H9 (cell line): ENCODE data around the gene UROS. TPM values are rescaled to one million over a fixed set of nuclear protein-coding genes. Genes with fewer than 3 reads are reported as not detected.

ENCODE experiments used
- DNase-seq: peaks from one replicate; pipeline ENCODE4 v3.0.0-alpha.2; 2017
- H2AFZ ChIP-seq: one replicate; pipeline ENCODE4 v1.6.1; 2013; ENCODE audit warnings: mild to moderate bottlenecking, low read length, control low read depth, moderate library complexity
- H2AK5ac ChIP-seq: 2 replicates; pipeline ENCODE4 v1.6.1; 2013; ENCODE audit warnings: low read length, control low read depth, mixed read lengths; ENCODE audit not compliant: insufficient read length
- H2BK120ac ChIP-seq: one replicate; pipeline ENCODE4 v1.6.1; 2013; ENCODE audit warnings: low read depth, mild to moderate bottlenecking, low read length, control low read depth, inconsistent platforms; ENCODE audit not compliant: poor library complexity, severe bottlenecking
- H2BK12ac ChIP-seq: 2 replicates; pipeline ENCODE4 v1.6.1; 2013; ENCODE audit warnings: low read length, control low read depth, mixed read lengths, low read depth; ENCODE audit not compliant: insufficient read length
- H2BK15ac ChIP-seq: 2 replicates; pipeline ENCODE4 v1.6.1; 2013; ENCODE audit warnings: low read depth, low read length, control low read depth
- H2BK20ac ChIP-seq: one replicate; pipeline ENCODE4 v1.6.1; 2013; ENCODE audit warnings: low read depth, mild to moderate bottlenecking, low read length, control low read depth, inconsistent platforms; ENCODE audit not compliant: poor library complexity, severe bottlenecking
- H2BK5ac ChIP-seq: 2 replicates; pipeline ENCODE4 v1.6.1; 2013; ENCODE audit warnings: low read length, control low read depth, mixed read lengths; ENCODE audit not compliant: insufficient read length
- H3K14ac ChIP-seq: 2 replicates; pipeline ENCODE4 v1.6.1; 2013; ENCODE audit warnings: low read length, control low read depth; ENCODE audit not compliant: insufficient read depth
- H3K18ac ChIP-seq: 2 replicates; pipeline ENCODE4 v1.6.1; 2013; ENCODE audit warnings: low read depth, mild to moderate bottlenecking, mixed read lengths, low read length, control low read depth; ENCODE audit not compliant: insufficient read length
- H3K23ac ChIP-seq: 2 replicates; pipeline ENCODE4 v1.6.1; 2013; ENCODE audit warnings: low read length, control low read depth, mixed read lengths, low read depth; ENCODE audit not compliant: insufficient read length
- H3K23me2 ChIP-seq: 2 replicates; pipeline ENCODE4 v1.6.1; 2013; ENCODE audit warnings: low read depth, mild to moderate bottlenecking, mixed read lengths, low read length, control low read depth; ENCODE audit not compliant: insufficient read length, poor library complexity, severe bottlenecking
- H3K27ac ChIP-seq: 2 replicates; pipeline ENCODE4 v1.5.1; 2013; ENCODE audit warnings: low read length, control low read depth, mixed read lengths, low read depth; ENCODE audit not compliant: insufficient read length
- H3K27me3 ChIP-seq: 2 replicates; pipeline ENCODE4 v1.6.1; 2013; ENCODE audit warnings: low read length, control low read depth, inconsistent platforms; ENCODE audit not compliant: insufficient read depth
- H3K4ac ChIP-seq: 2 replicates; pipeline ENCODE4 v1.6.1; 2013; ENCODE audit warnings: low read depth, mild to moderate bottlenecking, control low read depth, inconsistent platforms, low read length, moderate library complexity
- H3K4me1 ChIP-seq: 2 replicates; pipeline ENCODE4 v1.6.1; 2013; ENCODE audit warnings: low read length, control low read depth, inconsistent platforms; ENCODE audit not compliant: insufficient read depth
- H3K4me2 ChIP-seq: 2 replicates; pipeline ENCODE4 v1.6.1; 2013; ENCODE audit warnings: low read length, control low read depth, mixed read lengths; ENCODE audit not compliant: insufficient read length, insufficient read depth
- H3K56ac ChIP-seq: 2 replicates; pipeline ENCODE4 v1.6.1; 2013; ENCODE audit warnings: low read depth, mild to moderate bottlenecking, mixed read lengths, low read length, control low read depth; ENCODE audit not compliant: insufficient read length
- H3K79me1 ChIP-seq: 2 replicates; pipeline ENCODE4 v1.6.1; 2013; ENCODE audit warnings: low read depth, mild to moderate bottlenecking, moderate library complexity, low read length, control low read depth, inconsistent platforms; ENCODE audit not compliant: insufficient read depth, poor library complexity, severe bottlenecking
- H3K79me2 ChIP-seq: 2 replicates; pipeline ENCODE4 v1.6.1; 2013; ENCODE audit warnings: low read length, control low read depth, inconsistent platforms; ENCODE audit not compliant: insufficient read depth
- H3K9ac ChIP-seq: 2 replicates; pipeline ENCODE4 v1.6.1; 2013; ENCODE audit warnings: low read length, control low read depth, mixed read lengths; ENCODE audit not compliant: insufficient read length; ENCODE audit errors: extremely low read depth
- H3K9me3 ChIP-seq: one replicate; pipeline ENCODE4 v1.6.1; 2013; ENCODE audit warnings: low read depth, low read length, inconsistent platforms; ENCODE audit not compliant: control insufficient read depth
- H3T11ph ChIP-seq: one replicate; pipeline ENCODE4 v1.6.1; 2013; ENCODE audit warnings: mild to moderate bottlenecking, low read length, control low read depth, inconsistent platforms
- H4K20me1 ChIP-seq: one replicate; pipeline ENCODE4 v1.6.1; 2013; ENCODE audit not compliant: control insufficient read depth, insufficient read length, insufficient read depth
- H4K5ac ChIP-seq: 2 replicates; pipeline ENCODE4 v1.6.1; 2013; ENCODE audit warnings: low read depth, mild to moderate bottlenecking, mixed read lengths, low read length, control low read depth; ENCODE audit not compliant: insufficient read length
- H4K8ac ChIP-seq: replicated peaks from 2 replicates; pipeline ENCODE4 v1.6.1; 2013; ENCODE audit warnings: low read length, control low read depth, mixed read lengths, low read depth; ENCODE audit not compliant: insufficient read length
- H4K91ac ChIP-seq: 2 replicates; pipeline ENCODE4 v1.6.1; 2013; ENCODE audit warnings: low read depth, mild to moderate bottlenecking, moderate library complexity, mixed read lengths, low read length, control low read depth; ENCODE audit not compliant: insufficient read length
- H3K27ac Mint-ChIP-seq, 3 experiments: 2 replicates in 2 of 3; 3 replicates in 1 of 3; pipeline ENCODE4 v1.8.0; 2020 to 2021; ENCODE audit warnings: mixed read lengths in 3 of 3, mild to moderate bottlenecking in 1 of 3, moderate library complexity in 1 of 3
- H3K27me3 Mint-ChIP-seq: 2 replicates; pipeline ENCODE4 v1.8.0; 2021; ENCODE audit warnings: low read depth, mild to moderate bottlenecking, moderate library complexity, mixed read lengths
- H3K36me3 Mint-ChIP-seq, 3 experiments: 2 replicates in 2 of 3; 3 replicates in 1 of 3; pipeline ENCODE4 v1.8.0; 2020 to 2021; ENCODE audit warnings: low read depth in 3 of 3, mixed read lengths in 3 of 3; ENCODE audit not compliant: insufficient read depth in 1 of 3
- H3K4me1 Mint-ChIP-seq, 2 experiments: 2 replicates each; pipeline ENCODE4 v1.8.0; 2020; ENCODE audit warnings: mixed read lengths in 2 of 2
- H3K4me3 Mint-ChIP-seq, 2 experiments: 2 replicates in 1 of 2; 3 replicates in 1 of 2; pipeline ENCODE4 v1.8.0; 2020 to 2021; ENCODE audit warnings: mild to moderate bottlenecking in 2 of 2, mixed read lengths in 2 of 2, moderate library complexity in 1 of 2
- H3K9me3 Mint-ChIP-seq, 2 experiments: 2 replicates in 1 of 2; 3 replicates in 1 of 2; pipeline ENCODE4 v1.8.0; 2020; ENCODE audit warnings: mild to moderate bottlenecking in 2 of 2, mixed read lengths in 2 of 2, moderate library complexity in 1 of 2
- CTCF ChIP-seq: fragments of 200-600 bp; sonication (generic); conservative IDR thresholded peaks from 3 replicates; pipeline ENCODE4 v1.8.0; 2021; ENCODE audit warnings: antibody characterized with exemption, mild to moderate bottlenecking
- WGBS: extraction: QIAGEN DNeasy Blood & Tissue Kit; methylation state at CpG from one replicate; pipeline ENCODE4 v1.1.7; 2013; ENCODE audit warnings: missing lambda C conversion rate, low lambda C conversion rate, mixed read lengths; ENCODE audit not compliant: insufficient read length; ENCODE audit errors: extremely low coverage; 5-methylcytosine and 5-hydroxymethylcytosine counted together
- total RNA-seq: library from RNA; stranded (reverse); gene quantifications from 2 replicates; pipeline ENCODE4 v1.2.1, GENCODE V29; 2021

UROS gene
- total RNA-seq, 1 experiment from 2014 or later = 42.3 TPM

- H4K20me1 ChIP-seq = no peaks in the 10 kb centered on the region
- H3K4me3 Mint-ChIP-seq = no peak overlapping the region
- WGBS = no CpG with 5 or more reads among the region's 4 CpGs
Measured at GRCh38 chr10:125816548-125816947, 6.5 kb downstream of the UROS start.

More at GRCh38 chr10:125816548-125816947, 6.5 kb downstream of the UROS start:
- Mint-ChIP-seq H3K27me3 (no peaks in the 10 kb centered on the region), H3K36me3 (peaks cover 0 to 27% (median 24%) of the 10 kb centered on the region in 3 experiments; a peak in 5 of 7 replicates), H3K4me1 (no peaks in the 10 kb centered on the region), H3K9me3 (no peaks in the 10 kb centered on the region), H3K27ac (no peak overlapping the region)
- H4K91ac ChIP-seq = no peak overlapping the region
- no peaks in the 10 kb centered on the region for H3K79me1 ChIP-seq
- no peak for TF ChIP-seq CTCF
- no peak overlapping the region for H4K5ac ChIP-seq
- DNase-seq = no peak
- no peak overlapping the region for H3K4me2 ChIP-seq
- H4K8ac ChIP-seq = no peak overlapping the region
- no peaks in the 10 kb centered on the region for H3K23me2 ChIP-seq
- no peak overlapping the region for H3K23ac ChIP-seq
- no peak overlapping the region for H2BK15ac ChIP-seq
- H3K27me3 ChIP-seq = no peaks in the 10 kb centered on the region
- no peak overlapping the region for H2BK20ac ChIP-seq
- no peak overlapping the region for H2AFZ ChIP-seq
- no peak overlapping the region for H3K9ac ChIP-seq
- H2BK12ac ChIP-seq = no peak overlapping the region
- H3K79me2 ChIP-seq = no peaks in the 10 kb centered on the region
- no peak overlapping the region for H2AK5ac ChIP-seq
- no peak overlapping the region for H3K14ac ChIP-seq
- H3K18ac ChIP-seq = no peak overlapping the region
- no peak overlapping the region for H3T11ph ChIP-seq
- no peak overlapping the region for H3K27ac ChIP-seq
- H3K56ac ChIP-seq = no peak overlapping the region
- no peaks in the 10 kb centered on the region for H3K9me3 ChIP-seq
- no peak overlapping the region for H3K4ac ChIP-seq
- H3K4me1 ChIP-seq = no peaks in the 10 kb centered on the region
- H2BK120ac ChIP-seq = no peak overlapping the region
- H2BK5ac ChIP-seq = no peak overlapping the region
